ENCODE results near the gene POLR1H. TPM values are rescaled to one million over a fixed set of nuclear protein-coding genes. Genes with fewer than 3 reads are reported as not detected.

POLR1H gene
- total RNA-seq, 2 donors from 2014 or later: 77.1 to 81.9 TPM

DNA sequence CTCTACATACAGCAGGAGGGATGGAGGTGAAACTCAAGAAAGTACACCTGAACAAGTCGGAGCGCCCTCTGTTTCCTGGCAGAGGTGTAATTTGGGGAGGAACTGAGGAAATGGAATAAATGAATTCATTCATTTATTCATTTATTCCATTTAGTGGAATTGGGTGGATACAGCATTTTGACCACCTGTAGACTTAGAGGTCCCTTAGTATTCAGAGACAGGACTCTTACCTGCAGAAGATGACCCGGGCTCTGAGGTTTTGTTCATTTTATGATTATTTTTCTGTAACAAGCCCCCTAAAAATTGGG lies 42.8 kb downstream of the POLR1H start:
- Mint-ChIP-seq H3K4me3 (peak overlapping the region; percentile 84 to 91), H3K27me3 (ENCODE audit: low read depth) (peaks cover 56% of the 10 kb centered on the region), H3K4me1 (ENCODE audit: low read depth) (peaks cover 38% of the 10 kb centered on the region), H3K36me3 (ENCODE audit: insufficient read depth in 2 of 2) (no peaks in the 10 kb centered on the region), H3K9me3 (no peaks in the 10 kb centered on the region), H3K27ac (no peak overlapping the region)
- no peak for ATAC-seq (replicated peaks in 1 of 2)
- no peak for DNase-seq

DNA sequence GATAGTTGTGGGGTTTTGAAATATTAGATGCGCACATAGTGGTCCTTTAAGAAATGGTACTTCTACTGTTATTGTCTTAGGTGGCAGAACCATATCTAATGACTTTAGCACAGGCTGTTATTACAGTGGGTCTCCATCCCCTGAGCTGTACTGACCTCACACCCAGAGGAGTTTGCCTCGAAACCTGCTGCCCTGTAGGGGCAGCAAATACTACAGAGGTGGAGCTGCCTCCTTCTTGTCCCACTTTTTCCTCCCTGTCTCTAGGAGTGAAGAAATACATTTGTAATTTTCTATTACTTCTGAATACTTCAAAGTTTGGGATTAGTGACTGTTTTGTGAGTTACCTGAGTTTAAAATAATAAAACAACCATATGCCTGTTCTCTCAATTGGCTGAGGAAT lies 43.6 kb downstream of the POLR1H start:
- H3K4me3 Mint-ChIP-seq: no peak overlapping the region
- ATAC-seq (replicated peaks in 1 of 2) (no peak), DNase-seq (no peak)
- no peaks in the 10 kb centered on the region for H3K36me3 Mint-ChIP-seq (ENCODE audit: insufficient read depth in 2 of 2)
- no peak overlapping the region for H3K27ac Mint-ChIP-seq
- peaks cover 38% of the 10 kb centered on the region for H3K4me1 Mint-ChIP-seq (ENCODE audit: low read depth)
- H3K27me3 Mint-ChIP-seq (ENCODE audit: low read depth): peaks cover 53% of the 10 kb centered on the region
- no peaks in the 10 kb centered on the region for H3K9me3 Mint-ChIP-seq

DNA sequence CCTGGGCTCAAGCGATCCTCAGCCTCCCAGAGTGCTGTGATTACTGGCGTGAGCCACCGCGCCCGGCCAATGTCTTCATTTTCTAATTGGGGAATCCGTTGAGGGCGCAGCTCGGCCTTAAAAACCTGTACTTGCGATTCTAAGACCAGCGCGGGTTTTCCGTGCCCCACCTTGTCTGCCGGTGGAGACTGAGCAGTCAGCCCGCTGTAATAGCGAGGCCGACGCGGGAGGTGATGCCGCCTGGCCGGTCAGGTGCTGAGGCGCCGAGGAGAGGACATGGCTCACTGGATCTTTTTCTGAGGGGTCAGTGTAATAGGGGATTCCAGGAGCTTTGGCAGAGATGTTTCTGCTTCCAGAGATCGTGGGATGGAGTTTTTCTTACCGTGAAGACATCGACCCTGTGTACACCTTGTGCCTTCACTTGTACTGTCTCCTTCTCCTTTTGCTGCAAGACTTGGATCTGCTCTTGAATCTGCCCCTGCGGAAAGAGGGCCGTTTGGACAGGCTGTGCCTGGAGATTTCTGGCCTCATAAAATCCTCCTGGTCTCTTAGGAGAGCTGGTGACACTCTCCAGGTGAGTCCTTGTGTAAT lies 50.3 kb downstream of the POLR1H start:
- no peak overlapping the region for H3K27ac Mint-ChIP-seq
- no peaks in the 10 kb centered on the region for H3K36me3 Mint-ChIP-seq (ENCODE audit: insufficient read depth in 2 of 2)
- peaks cover 19% of the 10 kb centered on the region for H3K4me1 Mint-ChIP-seq (ENCODE audit: low read depth)
- H3K4me3 Mint-ChIP-seq: no peak overlapping the region
- H3K27me3 Mint-ChIP-seq (ENCODE audit: low read depth): peaks cover 57% of the 10 kb centered on the region
- no peak for ATAC-seq (replicated peaks in 1 of 2)
- H3K9me3 Mint-ChIP-seq: no peaks in the 10 kb centered on the region
- no peak for DNase-seq

DNA sequence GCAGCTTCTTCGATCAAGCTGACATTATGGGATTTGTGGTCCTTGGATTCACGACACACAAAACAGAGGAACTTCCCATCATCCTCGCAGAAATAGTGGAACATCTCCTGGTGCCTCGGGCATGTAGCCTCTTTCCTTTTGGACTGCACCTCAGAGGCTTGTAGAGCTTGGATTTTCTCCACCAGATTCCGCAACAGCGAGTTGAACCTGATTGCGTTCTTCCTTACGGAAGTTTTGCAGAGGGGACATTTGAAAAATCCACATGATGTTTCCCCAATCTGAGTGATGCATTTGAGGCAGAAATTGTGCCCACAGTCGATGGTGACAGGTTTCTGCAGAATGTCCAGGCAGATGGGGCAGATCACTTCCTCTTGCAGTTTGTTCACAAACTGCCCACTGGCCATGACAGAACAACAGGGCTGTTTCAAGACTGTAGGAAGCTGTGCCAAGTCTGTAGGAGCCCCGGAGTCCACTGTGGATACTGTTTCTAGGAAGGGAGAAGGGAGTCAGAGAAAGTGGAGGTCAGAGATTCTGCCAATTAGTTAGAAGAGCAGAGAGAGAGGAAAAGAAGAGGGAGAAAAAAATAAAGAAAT lies 51.4 kb downstream of the POLR1H start:
- Mint-ChIP-seq H3K4me1 (ENCODE audit: low read depth) (peaks cover 19% of the 10 kb centered on the region), H3K27ac (no peak overlapping the region), H3K9me3 (no peaks in the 10 kb centered on the region), H3K4me3 (peak overlapping the region; percentile 9 to 40), H3K27me3 (ENCODE audit: low read depth) (peaks cover 53% of the 10 kb centered on the region), H3K36me3 (ENCODE audit: insufficient read depth in 2 of 2) (no peaks in the 10 kb centered on the region)
- ATAC-seq (replicated peaks in 1 of 2) (no peak), DNase-seq (no peak)

DNA sequence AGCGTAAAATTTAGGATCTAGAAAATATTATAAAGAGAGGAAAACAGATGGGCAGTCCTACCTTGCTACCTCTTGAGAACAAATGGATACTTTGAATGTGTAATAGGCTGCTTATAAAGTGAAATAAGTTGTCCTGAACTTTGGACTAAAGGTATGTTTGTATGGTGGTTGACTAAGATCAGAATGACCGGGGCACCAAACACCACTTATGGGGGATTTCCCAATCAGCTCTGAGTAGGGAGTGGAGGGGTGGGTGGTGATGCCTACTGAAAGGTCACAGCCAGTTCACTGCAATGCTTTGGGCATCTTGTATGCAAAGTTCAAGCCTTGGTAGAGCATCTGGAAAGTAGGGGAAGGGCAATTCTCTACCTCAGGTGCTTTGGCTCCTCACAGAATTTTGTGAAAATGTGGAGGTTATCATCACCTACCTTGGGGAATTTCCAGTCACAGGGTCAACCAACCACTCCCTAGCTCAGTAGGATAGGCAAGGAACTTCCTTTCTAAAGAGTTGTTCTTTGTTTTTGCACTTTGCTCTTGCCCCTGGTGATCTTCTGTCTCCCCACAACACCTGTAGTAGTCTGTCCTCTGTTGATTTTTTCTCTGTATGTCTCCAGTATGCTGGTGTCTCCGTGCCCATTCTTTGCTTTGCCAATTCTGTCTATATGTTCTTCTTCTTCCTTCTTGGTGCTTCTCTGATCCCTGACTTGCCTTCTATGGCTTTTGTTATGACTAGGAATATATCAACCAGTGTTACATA lies 52.1 kb downstream of the POLR1H start, which contains the start of gene TRIM31:
TSS of gene TRIM31 (minus strand) at position 88 of the 757 bp plus-strand sequence. CDS start 285 bp downstream, outside the sequence.
- Mint-ChIP-seq H3K4me1 (ENCODE audit: low read depth) (peaks cover 19% of the 10 kb centered on the region), H3K4me3 (peak within 1 kb of the TSS; percentile 9 to 40), H3K27me3 (ENCODE audit: low read depth) (peaks cover 46% of the 10 kb centered on the region), H3K27ac (no peak within 1 kb of the TSS), H3K36me3 (ENCODE audit: insufficient read depth in 2 of 2) (no peaks in the 10 kb centered on the region), H3K9me3 (no peaks in the 10 kb centered on the region)
- DNase-seq: no peak
- peak; percentile 53 to 60 for ATAC-seq (replicated peaks in 1 of 2)

DNA sequence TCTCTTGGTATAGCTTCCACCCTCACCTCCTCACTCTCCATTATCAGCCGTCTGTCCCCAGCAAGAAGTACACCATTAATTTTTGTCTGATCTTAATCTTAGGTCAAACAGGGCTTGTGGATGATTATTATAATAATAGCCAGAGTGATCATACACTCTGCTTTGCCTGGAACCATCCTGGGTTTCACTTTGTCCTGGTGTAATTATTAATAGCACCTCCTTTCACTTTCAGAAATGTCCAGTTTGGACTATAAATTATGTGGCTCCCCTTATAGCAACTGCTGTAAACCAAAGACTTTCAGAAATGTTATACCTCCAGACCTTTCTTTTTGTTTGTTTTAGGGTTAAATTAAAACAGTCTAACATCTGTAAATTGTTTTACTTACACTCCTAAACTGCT lies 52.8 kb downstream of the POLR1H start:
- no peaks in the 10 kb centered on the region for H3K36me3 Mint-ChIP-seq (ENCODE audit: insufficient read depth in 2 of 2)
- no peak overlapping the region for H3K4me3 Mint-ChIP-seq
- H3K27ac Mint-ChIP-seq: no peak overlapping the region
- peaks cover 15% of the 10 kb centered on the region for H3K4me1 Mint-ChIP-seq (ENCODE audit: low read depth)
- DNase-seq (no peak), ATAC-seq (replicated peaks in 1 of 2) (no peak)
- peaks cover 40% of the 10 kb centered on the region for H3K27me3 Mint-ChIP-seq (ENCODE audit: low read depth)
- H3K9me3 Mint-ChIP-seq: no peaks in the 10 kb centered on the region

Other genes starting within 250 kb of the POLR1H start
- under 1 TPM in 1 of 2 donors, not detected in 1; 0.37 TPM for gene HLA-G, start 233.4 kb upstream of the POLR1H start, total RNA-seq
- 1,000 to 10,000 TPM; 1,261 to 1,795 TPM for gene HLA-A, start 118.7 kb upstream of the POLR1H start, total RNA-seq
- gene PPP1R11, start 5.9 kb downstream of the POLR1H start, total RNA-seq: 10 to 100 TPM; 54.1 to 63.1 TPM
- gene RNF39, start 14.5 kb downstream of the POLR1H start, total RNA-seq: not detected
- gene TRIM31, start 51.8 kb downstream of the POLR1H start, total RNA-seq: under 1 TPM in 1 of 2 donors, not detected in 1; 0.12 TPM
- gene TRIM40, start 74.9 kb downstream of the POLR1H start, total RNA-seq: not detected
- under 1 TPM in 1 of 2 donors, not detected in 1; 0.39 TPM for gene TRIM10, start 99.9 kb downstream of the POLR1H start, total RNA-seq
- gene TRIM15, start 102.3 kb downstream of the POLR1H start, total RNA-seq: under 1 TPM; 0.84 to 0.95 TPM
- gene TRIM26, start 152.1 kb downstream of the POLR1H start, total RNA-seq: 10 to 100 TPM; 89.0 to 92.7 TPM

Data from activated T-cell treated with anti-CD3 and anti-CD28 coated beads, Interleukin-2, amount 50 U/mL, for 72 hours (primary cell).